Hematopoietic multipotent progenitor cell treated with erythropoietin and hydrocortisone succinate and interleukin-3 and kit ligand, for 6 days (in vitro differentiated cells): ENCODE results near the gene CCDC74A.
A peak's percentile ranks its signal among the peaks of the same experiment; 100 is the strongest.
"Not testable (repeated sequence)": the region's sequence is repeated elsewhere in the genome, so short reads cannot be mapped to it uniquely, and the experiment has no call there.

Experiments
- DNase-seq: peaks from one replicate; pipeline ENCODE4 v3.0.0-alpha.2; 2015

The CCDC74A gene

GRCh38 chr2:131503587-131503986 is 24.1 kb upstream of the CCDC74A start:
- not testable (repeated sequence) for DNase-seq

GRCh38 chr2:131504082-131504750 is 23.5 kb upstream of the CCDC74A start:
- DNase-seq, result not testable (repeated sequence)

GRCh38 chr2:131509615-131510014 is 18.1 kb upstream of the CCDC74A start:
- DNase-seq, result no peak

- DNase-seq, result not testable (repeated sequence)
Measured at GRCh38 chr2:131511291-131511968, 16.3 kb upstream of the CCDC74A start.

GRCh38 chr2:131511969-131512870 is 15.5 kb upstream of the CCDC74A start:
- not testable (repeated sequence) for DNase-seq

GRCh38 chr2:131514408-131515166 is 13.1 kb upstream of the CCDC74A start:
- DNase-seq, result not testable (repeated sequence)

GRCh38 chr2:131515235-131515634 is 12.5 kb upstream of the CCDC74A start:
- DNase-seq, result not testable (repeated sequence)

- DNase-seq, result no peak
Measured at GRCh38 chr2:131516011-131516410, 11.7 kb upstream of the CCDC74A start.

GRCh38 chr2:131516621-131517020 is 11.1 kb upstream of the CCDC74A start:
- DNase-seq, result peak; percentile 62

- DNase-seq, result no peak
Measured at GRCh38 chr2:131517106-131517831, 10.4 kb upstream of the CCDC74A start.

GRCh38 chr2:131517856-131518255 is 9.8 kb upstream of the CCDC74A start:
- DNase-seq, result not testable (repeated sequence)

- not testable (repeated sequence) for DNase-seq
Measured at GRCh38 chr2:131518531-131518930, 9.2 kb upstream of the CCDC74A start.

- no peak for DNase-seq
Measured at GRCh38 chr2:131519466-131519865, 8.2 kb upstream of the CCDC74A start.

GRCh38 chr2:131519871-131520470 is 7.7 kb upstream of the CCDC74A start:
- not testable (repeated sequence) for DNase-seq

GRCh38 chr2:131520526-131520925 is 7.2 kb upstream of the CCDC74A start:
- DNase-seq, result no peak

- DNase-seq, result not testable (repeated sequence)
Measured at GRCh38 chr2:131521524-131521923, 6.2 kb upstream of the CCDC74A start.

- DNase-seq, result peak; percentile 8
Measured at GRCh38 chr2:131521961-131522781, 5.5 kb upstream of the CCDC74A start.

- not testable (repeated sequence) for DNase-seq
Measured at GRCh38 chr2:131525256-131525655, 2.4 kb upstream of the CCDC74A start.

- DNase-seq, result not testable (repeated sequence)
Measured at GRCh38 chr2:131528981-131529863, 1.5 kb downstream of the CCDC74A start.
